ENCODE data around the gene RNF145. TPM values are rescaled to one million over a fixed set of nuclear protein-coding genes. Genes with fewer than 3 reads are reported as not detected.
"Not testable (repeated sequence)": the region's sequence is repeated elsewhere in the genome, so short reads cannot be mapped to it uniquely, and the experiment has no call there.

RNF145 gene
- total and polyA plus RNA-seq, 10 of the 15 experiments (the other 5 are each of a cell fraction or from before 2014, with no cell fraction given), result 9.7 to 58.1 (median 38.2) TPM

GRCh38 chr5:159161361-159162214 is 47.8 kb downstream of the RNF145 start:
- POLR2A ChIA-PET, result no interaction called here

GRCh38 chr5:159158553-159159091 is 50.7 kb downstream of the RNF145 start:
- 73% methylated on average over 4 of the region's 4 CpGs for WGBS (ENCODE audit: insufficient coverage, insufficient replicate concordance, low lambda C conversion rate, missing lambda C conversion rate)
- H3K27ac ChIP-seq (ENCODE audit: control insufficient read depth, insufficient read depth); POLR2A ChIA-PET; H3K27me3 ChIP-seq (replicated peaks in 1 of 2; ENCODE audit: control insufficient read depth in 2 of 2, insufficient read depth in 2 of 2, low read length in 1 of 2); BruUV-seq (replicated peaks); H3K9me3 ChIP-seq (replicated peaks; ENCODE audit: control insufficient read depth, insufficient read depth, low read length); H2AFZ ChIP-seq (ENCODE audit: control insufficient read depth, low read depth, low read length); H3K4me1 ChIP-seq (ENCODE audit: control insufficient read depth, insufficient read depth, low read length); H3K79me2 ChIP-seq (ENCODE audit: control insufficient read depth, insufficient read depth, low read length); H3K4me2 ChIP-seq (ENCODE audit: control insufficient read depth, insufficient read depth); H4K20me1 ChIP-seq (ENCODE audit: control insufficient read depth, insufficient read depth); ATAC-seq; H3K9ac ChIP-seq (ENCODE audit: control insufficient read depth, insufficient read depth, low read length); DNase-seq (ENCODE audit: low read depth, low spot score); FAIRE-seq; H3K4me3 ChIP-seq: not testable (repeated sequence)
- H3K36me3 ChIP-seq (ENCODE audit: control insufficient read depth in 2 of 2, insufficient read depth in 2 of 2, low read length in 1 of 2), result peaks cover 3 to 28% of the 10 kb centered on the region in 2 experiments; a peak in 3 of 4 replicates
- ChIA-PET SMC1A (ENCODE audit: uncharacterized antibody, unreplicated experiment) (interaction anchor here (1.4 to 6.4 kb wide), 3 partner anchors 40 to 829 kb away, joined by 3 to 131 read pairs (median 23); no protein-coding TSS in a partner anchor), RAD21 (ENCODE audit: unreplicated experiment) (interaction anchor here (0.6 to 5.8 kb wide), 8 partner anchors 21 to 829 kb away, joined by 3 to 112 read pairs (median 5); no protein-coding TSS in a partner anchor), CTCF (interaction anchor here (2.4 to 6.2 kb wide), 3 partner anchors 34 to 160 kb away, joined by 22 to 216 read pairs (median 43); no protein-coding TSS in a partner anchor)
- in situ Hi-C loops (cut with MboI) (loop anchor here (5.0 to 10.0 kb wide), 2 partner anchors 159 to 826 kb away; no protein-coding TSS in a partner anchor), intact Hi-C loops (cut with micrococcal nuclease; ENCODE audit: unreplicated experiment) (loop anchor here (5.0 kb wide), 3 partner anchors 104 to 809 kb away; partner anchors contain the start of genes IL12B and UBLCP1)

More at GRCh38 chr5:159161361-159162214, 47.8 kb downstream of the RNF145 start:
- no peak for FAIRE-seq
- intact Hi-C loops (cut with micrococcal nuclease; ENCODE audit: unreplicated experiment) (no loop called here), in situ Hi-C loops (cut with MboI) (no loop called here)
- ChIA-PET CTCF (interaction anchor here (0.6 to 3.1 kb wide), 3 partner anchors 155 to 826 kb away, joined by 3 to 30 read pairs (median 4); no protein-coding TSS in a partner anchor), SMC1A (ENCODE audit: uncharacterized antibody, unreplicated experiment) (interaction anchor here (1.2 kb wide), 1 partner anchor 52 kb away, joined by 3 read pairs; no protein-coding TSS in a partner anchor), RAD21 (ENCODE audit: unreplicated experiment) (interaction anchor here (0.7 to 1.2 kb wide), 2 partner anchors 43 to 605 kb away, joined by 3 read pairs; no protein-coding TSS in a partner anchor)
- no peaks in the 10 kb centered on the region for H4K20me1 ChIP-seq (ENCODE audit: control insufficient read depth, insufficient read depth)
- H3K4me2 ChIP-seq (ENCODE audit: control insufficient read depth, insufficient read depth), result no peak overlapping the region
- no peaks in the 10 kb centered on the region for H3K9me3 ChIP-seq (replicated peaks; ENCODE audit: control insufficient read depth, insufficient read depth, low read length)
- H2AFZ ChIP-seq (ENCODE audit: control insufficient read depth, low read depth, low read length), result no peak overlapping the region
- no peaks in the 10 kb centered on the region for H3K27me3 ChIP-seq (replicated peaks in 1 of 2; ENCODE audit: control insufficient read depth in 2 of 2, insufficient read depth in 2 of 2, low read length in 1 of 2)
- no peak for DNase-seq (ENCODE audit: low read depth, low spot score)
- H3K36me3 ChIP-seq (ENCODE audit: control insufficient read depth in 2 of 2, insufficient read depth in 2 of 2, low read length in 1 of 2), result peaks cover 3 to 33% of the 10 kb centered on the region in 2 experiments; a peak in 3 of 4 replicates
- ATAC-seq, result no peak
- peaks cover under 1% of the 10 kb centered on the region; the same call in 1 of the 2 replicates for H3K4me1 ChIP-seq (ENCODE audit: control insufficient read depth, insufficient read depth, low read length)
- BruUV-seq (replicated peaks), result no TSS peak
- WGBS (ENCODE audit: insufficient coverage, insufficient replicate concordance, low lambda C conversion rate, missing lambda C conversion rate), result 79% methylated on average over 9 of the region's 9 CpGs
- no peak overlapping the region for H3K9ac ChIP-seq (ENCODE audit: control insufficient read depth, insufficient read depth, low read length)
- H3K27ac ChIP-seq (ENCODE audit: control insufficient read depth, insufficient read depth), result no peak overlapping the region
- H3K79me2 ChIP-seq (ENCODE audit: control insufficient read depth, insufficient read depth, low read length), result no peaks in the 10 kb centered on the region
- TF ChIP-seq, protein P1, sequence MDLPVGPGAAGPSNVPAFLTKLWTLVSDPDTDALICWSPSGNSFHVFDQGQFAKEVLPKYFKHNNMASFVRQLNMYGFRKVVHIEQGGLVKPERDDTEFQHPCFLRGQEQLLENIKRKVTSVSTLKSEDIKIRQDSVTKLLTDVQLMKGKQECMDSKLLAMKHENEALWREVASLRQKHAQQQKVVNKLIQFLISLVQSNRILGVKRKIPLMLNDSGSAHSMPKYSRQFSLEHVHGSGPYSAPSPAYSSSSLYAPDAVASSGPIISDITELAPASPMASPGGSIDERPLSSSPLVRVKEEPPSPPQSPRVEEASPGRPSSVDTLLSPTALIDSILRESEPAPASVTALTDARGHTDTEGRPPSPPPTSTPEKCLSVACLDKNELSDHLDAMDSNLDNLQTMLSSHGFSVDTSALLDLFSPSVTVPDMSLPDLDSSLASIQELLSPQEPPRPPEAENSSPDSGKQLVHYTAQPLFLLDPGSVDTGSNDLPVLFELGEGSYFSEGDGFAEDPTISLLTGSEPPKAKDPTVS (IDR thresholded peaks at IDR 0.05; ENCODE audit: low read depth, low read length), result no peak
- TF ChIP-seq, protein P2, sequence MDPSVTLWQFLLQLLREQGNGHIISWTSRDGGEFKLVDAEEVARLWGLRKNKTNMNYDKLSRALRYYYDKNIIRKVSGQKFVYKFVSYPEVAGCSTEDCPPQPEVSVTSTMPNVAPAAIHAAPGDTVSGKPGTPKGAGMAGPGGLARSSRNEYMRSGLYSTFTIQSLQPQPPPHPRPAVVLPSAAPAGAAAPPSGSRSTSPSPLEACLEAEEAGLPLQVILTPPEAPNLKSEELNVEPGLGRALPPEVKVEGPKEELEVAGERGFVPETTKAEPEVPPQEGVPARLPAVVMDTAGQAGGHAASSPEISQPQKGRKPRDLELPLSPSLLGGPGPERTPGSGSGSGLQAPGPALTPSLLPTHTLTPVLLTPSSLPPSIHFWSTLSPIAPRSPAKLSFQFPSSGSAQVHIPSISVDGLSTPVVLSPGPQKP (IDR thresholded peaks at IDR 0.05; ENCODE audit: low read depth, low read length), result no peak
- TF ChIP-seq KDM1A (IDR thresholded peaks at IDR 0.05; ENCODE audit: borderline replicate concordance), result no peak
- TF ChIP-seq PAX8 (IDR thresholded peaks at IDR 0.05), result no peak
- 0 out of 2 replicates have a peak, but pooled peaks have one; percentile 12 for TF ChIP-seq ATF7 (IDR thresholded peaks at IDR 0.05; ENCODE audit: low read depth)
- TF ChIP-seq EZH2 (IDR thresholded peaks at IDR 0.05; ENCODE audit: borderline replicate concordance, control insufficient read depth, low read depth, low read length), result no peak
- H3K4me3 ChIP-seq, result no peak overlapping the region
